ENCODE measurements around the gene HGD. TPM values are rescaled to one million over a fixed set of nuclear protein-coding genes. Genes with fewer than 3 reads are reported as not detected.

The HGD gene
- total and polyA plus RNA-seq, 2 donors (not counting 1 experiment from before 2014, with no cell fraction given) = 0.75 to 0.91 TPM

GRCh38 chr3:120705884-120706582 is 24.0 kb upstream of the HGD start:
- Histone ChIP-seq H3K9me3 (ENCODE audit: control extremely low read depth in 1 of 3, control insufficient read depth in 2 of 3, insufficient read depth in 1 of 3, low read length in 2 of 3) (no peaks in the 10 kb centered on the region), H2AFZ (ENCODE audit: insufficient read depth, low read depth, low read length, poor library complexity, severe bottlenecking) (no peak overlapping the region), H3K27me3 (replicated peaks in 1 of 4; ENCODE audit: control extremely low read depth in 1 of 4, control insufficient read depth in 3 of 4, insufficient read depth in 4 of 4, low read length in 3 of 4) (no peaks in the 10 kb centered on the region), H4K20me1 (ENCODE audit: control insufficient read depth, insufficient read depth, low read length, poor library complexity, severe bottlenecking) (no peaks in the 10 kb centered on the region), H3K9ac (ENCODE audit: low read length) (no peak overlapping the region), H3K4me2 (replicated peaks; ENCODE audit: low read depth, low read length, poor library complexity, severe bottlenecking) (no peak overlapping the region), H3K79me2 (ENCODE audit: control insufficient read depth, insufficient read depth, low read length) (no peaks in the 10 kb centered on the region), H3K36me3 (replicated peaks in 1 of 2; ENCODE audit: control extremely low read depth in 1 of 2, control insufficient read depth in 1 of 2, extremely low read depth in 1 of 2, insufficient read depth in 2 of 2, low read length in 1 of 2) (peaks cover 0 to 13% of the 10 kb centered on the region in 2 experiments), H3K27ac (ENCODE audit: low read length in 2 of 2) (no peak overlapping the region), H3K4me1 (ENCODE audit: control insufficient read depth in 2 of 2, insufficient read depth in 2 of 2, low read length in 2 of 2) (peaks cover 0 to 9% of the 10 kb centered on the region in 2 donors), H3K4me3 (ENCODE audit: control extremely low read depth in 1 of 5, extremely low read depth in 1 of 5, insufficient read depth in 1 of 5, low read depth in 2 of 5, low read length in 4 of 5) (no peak overlapping the region)
- DNase-seq (no peak), ATAC-seq (ENCODE audit: low read depth) (no peak)
- Mint-ChIP-seq H3K4me1 (peaks cover 9% of the 10 kb centered on the region), H3K27me3 (no peaks in the 10 kb centered on the region), H3K27ac (no peak overlapping the region), H3K4me3 (no peak overlapping the region), H3K9me3 (ENCODE audit: insufficient read depth) (peaks cover 3% of the 10 kb centered on the region)
- ChIA-PET CTCF (no interaction called here), POLR2A (no interaction called here)
- intact Hi-C loops (cut with micrococcal nuclease) = no loop called here
- TF ChIP-seq CTCF (IDR thresholded peaks at IDR 0.05) = no peak
- no peak for TF ChIP-seq EZH2 (IDR thresholded peaks at IDR 0.05; ENCODE audit: borderline replicate concordance, insufficient read depth, low read depth, low read length, poor library complexity, severe bottlenecking)
- WGBS (ENCODE audit: insufficient coverage) = 100% methylated on average over 1 of the region's 5 CpGs

- Mint-ChIP-seq H3K9me3 (ENCODE audit: insufficient read depth) (peaks cover 3% of the 10 kb centered on the region), H3K27me3 (no peaks in the 10 kb centered on the region), H3K27ac (no peak overlapping the region), H3K4me1 (no peaks in the 10 kb centered on the region), H3K4me3 (no peak overlapping the region)
- no CpG with 5 or more reads among the region's 3 CpGs for WGBS (ENCODE audit: insufficient coverage)
- ChIA-PET CTCF (no interaction called here), POLR2A (no interaction called here)
- Histone ChIP-seq H4K20me1 (ENCODE audit: control insufficient read depth, insufficient read depth, low read length, poor library complexity, severe bottlenecking) (no peaks in the 10 kb centered on the region), H3K9me3 (ENCODE audit: control extremely low read depth in 1 of 3, control insufficient read depth in 2 of 3, insufficient read depth in 1 of 3, low read length in 2 of 3) (no peaks in the 10 kb centered on the region), H3K4me3 (ENCODE audit: control extremely low read depth in 1 of 5, extremely low read depth in 1 of 5, insufficient read depth in 1 of 5, low read depth in 2 of 5, low read length in 4 of 5) (no peak overlapping the region), H3K4me2 (replicated peaks; ENCODE audit: low read depth, low read length, poor library complexity, severe bottlenecking) (no peak overlapping the region), H3K4me1 (ENCODE audit: control insufficient read depth in 2 of 2, insufficient read depth in 2 of 2, low read length in 2 of 2) (no peaks in the 10 kb centered on the region), H2AFZ (ENCODE audit: insufficient read depth, low read depth, low read length, poor library complexity, severe bottlenecking) (no peak overlapping the region), H3K27me3 (replicated peaks in 1 of 4; ENCODE audit: control extremely low read depth in 1 of 4, control insufficient read depth in 3 of 4, insufficient read depth in 4 of 4, low read length in 3 of 4) (no peaks in the 10 kb centered on the region), H3K9ac (ENCODE audit: low read length) (no peak overlapping the region), H3K27ac (ENCODE audit: low read length in 2 of 2) (no peak overlapping the region), H3K36me3 (replicated peaks in 1 of 2; ENCODE audit: control extremely low read depth in 1 of 2, control insufficient read depth in 1 of 2, extremely low read depth in 1 of 2, insufficient read depth in 2 of 2, low read length in 1 of 2) (peaks cover 0 to 22% of the 10 kb centered on the region in 2 experiments), H3K79me2 (ENCODE audit: control insufficient read depth, insufficient read depth, low read length) (no peaks in the 10 kb centered on the region)
- TF ChIP-seq EZH2 (IDR thresholded peaks at IDR 0.05; ENCODE audit: borderline replicate concordance, insufficient read depth, low read depth, low read length, poor library complexity, severe bottlenecking) (no peak), CTCF (IDR thresholded peaks at IDR 0.05) (no peak)
- DNase-seq (no peak), ATAC-seq (ENCODE audit: low read depth) (no peak)
- intact Hi-C loops (cut with micrococcal nuclease) = no loop called here
Observed at GRCh38 chr3:120699333-120699732, 17.3 kb upstream of the HGD start.

Data from B cell (primary cell).